ENCODE measurements around the gene SNAPC4. TPM values are rescaled to one million over a fixed set of nuclear protein-coding genes. Genes with fewer than 3 reads are reported as not detected.

The SNAPC4 gene
- total and polyA plus RNA-seq, 10 donors = 4.6 to 14.5 (median 10.1) TPM

DNA sequence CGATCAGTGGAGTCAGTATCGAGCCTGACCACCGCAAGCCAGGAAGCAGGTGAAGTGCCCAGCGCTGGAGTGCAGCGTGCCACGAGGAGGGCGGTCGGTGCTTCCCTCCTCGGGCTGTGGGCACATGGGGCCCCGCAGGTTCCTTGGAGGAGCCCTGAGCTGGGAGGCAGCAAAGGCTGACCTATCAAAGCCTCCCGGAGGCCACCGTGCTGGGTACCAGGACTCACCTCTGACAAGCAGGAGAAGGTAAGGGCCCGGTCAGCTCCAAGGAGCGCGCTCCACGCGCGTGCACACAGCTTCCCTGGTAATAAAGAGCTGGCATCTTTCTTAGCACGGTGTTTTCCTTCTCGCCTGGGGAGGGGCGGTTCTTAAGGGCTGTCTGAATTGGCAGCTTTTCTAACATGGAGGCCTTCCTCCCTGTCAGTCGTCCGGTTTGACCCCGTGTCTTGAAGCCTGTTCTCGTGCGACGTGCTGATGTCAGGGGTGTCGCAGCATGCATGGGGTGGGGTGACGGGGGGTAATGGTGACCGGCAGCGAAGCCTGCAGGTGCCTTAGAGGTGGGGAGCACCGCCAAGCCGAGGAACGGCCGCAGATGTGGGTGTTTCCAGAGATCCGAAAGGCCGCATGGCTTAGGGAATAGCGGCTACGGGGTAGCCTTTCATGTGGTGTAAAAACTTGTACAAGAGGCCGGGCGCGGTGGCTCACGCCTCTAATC is 23.6 kb upstream of the SNAPC4 start:
- no peak overlapping the region for H3K27ac ChIP-seq
- DNase-seq = no peak
- peak in 1 of 3 donors; percentile 5 for TF ChIP-seq POLR2AphosphoS5 (IDR thresholded peaks at IDR 0.05)
- no peak for TF ChIP-seq POLR2A (IDR thresholded peaks at IDR 0.05)
- TF ChIP-seq, protein P1, sequence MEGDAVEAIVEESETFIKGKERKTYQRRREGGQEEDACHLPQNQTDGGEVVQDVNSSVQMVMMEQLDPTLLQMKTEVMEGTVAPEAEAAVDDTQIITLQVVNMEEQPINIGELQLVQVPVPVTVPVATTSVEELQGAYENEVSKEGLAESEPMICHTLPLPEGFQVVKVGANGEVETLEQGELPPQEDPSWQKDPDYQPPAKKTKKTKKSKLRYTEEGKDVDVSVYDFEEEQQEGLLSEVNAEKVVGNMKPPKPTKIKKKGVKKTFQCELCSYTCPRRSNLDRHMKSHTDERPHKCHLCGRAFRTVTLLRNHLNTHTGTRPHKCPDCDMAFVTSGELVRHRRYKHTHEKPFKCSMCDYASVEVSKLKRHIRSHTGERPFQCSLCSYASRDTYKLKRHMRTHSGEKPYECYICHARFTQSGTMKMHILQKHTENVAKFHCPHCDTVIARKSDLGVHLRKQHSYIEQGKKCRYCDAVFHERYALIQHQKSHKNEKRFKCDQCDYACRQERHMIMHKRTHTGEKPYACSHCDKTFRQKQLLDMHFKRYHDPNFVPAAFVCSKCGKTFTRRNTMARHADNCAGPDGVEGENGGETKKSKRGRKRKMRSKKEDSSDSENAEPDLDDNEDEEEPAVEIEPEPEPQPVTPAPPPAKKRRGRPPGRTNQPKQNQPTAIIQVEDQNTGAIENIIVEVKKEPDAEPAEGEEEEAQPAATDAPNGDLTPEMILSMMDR (IDR thresholded peaks at IDR 0.05 in 8 of 11, conservative IDR thresholded peaks at IDR 0.05 in 3 of 11) = no peak
- H3K9me3 ChIP-seq = no peaks in the 10 kb centered on the region
- intact Hi-C loops (cut with DNase I; ENCODE audit: low total_unique reads) = no loop called here
- no peaks in the 10 kb centered on the region for H3K4me1 ChIP-seq
- H3K4me3 ChIP-seq = no peak overlapping the region
- H3K36me3 ChIP-seq = peaks cover 8 to 94% (median 65%) of the 10 kb centered on the region in 6 donors
- no peaks in the 10 kb centered on the region for H3K27me3 ChIP-seq (replicated peaks in 1 of 7)
- 93 to 97% (median 95%) methylated on average over 35 to 43 of the region's 43 CpGs for WGBS, 5 donors

DNA sequence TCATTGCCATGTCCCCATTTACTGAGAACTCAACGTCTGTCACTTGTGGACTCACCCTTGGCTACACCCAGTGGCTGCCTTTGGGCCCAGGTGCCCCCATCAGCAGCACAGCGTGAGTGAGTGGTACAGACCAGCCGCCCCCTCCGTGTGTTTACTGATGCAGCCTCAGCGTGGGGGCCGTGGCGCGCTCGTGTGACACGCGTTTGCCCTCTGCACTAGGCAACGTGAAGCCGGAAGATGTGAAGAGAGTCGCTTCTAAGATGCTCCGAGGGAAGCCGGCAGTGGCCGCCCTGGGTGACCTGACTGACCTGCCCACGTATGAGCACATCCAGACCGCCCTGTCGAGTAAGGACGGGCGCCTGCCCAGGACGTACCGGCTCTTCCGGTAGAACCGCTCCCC is 22.9 kb upstream of the SNAPC4 start:
- TF ChIP-seq POLR2AphosphoS5 (IDR thresholded peaks at IDR 0.05) = no peak
- TF ChIP-seq, protein P1 (IDR thresholded peaks at IDR 0.05 in 8 of 11, conservative IDR thresholded peaks at IDR 0.05 in 3 of 11) = no peak
- no peak for TF ChIP-seq POLR2A (IDR thresholded peaks at IDR 0.05)
- Histone ChIP-seq H3K27ac (no peak overlapping the region), H3K4me1 (no peaks in the 10 kb centered on the region), H3K4me3 (no peak overlapping the region), H3K36me3 (peaks cover 8 to 94% (median 71%) of the 10 kb centered on the region in 6 donors), H3K9me3 (no peaks in the 10 kb centered on the region), H3K27me3 (replicated peaks in 1 of 7) (no peaks in the 10 kb centered on the region)
- no peak for DNase-seq
- WGBS, 5 donors = 95 to 98% (median 96%) methylated on average over 25 to 26 of the region's 26 CpGs
- intact Hi-C loops (cut with DNase I; ENCODE audit: low total_unique reads) = no loop called here

DNA sequence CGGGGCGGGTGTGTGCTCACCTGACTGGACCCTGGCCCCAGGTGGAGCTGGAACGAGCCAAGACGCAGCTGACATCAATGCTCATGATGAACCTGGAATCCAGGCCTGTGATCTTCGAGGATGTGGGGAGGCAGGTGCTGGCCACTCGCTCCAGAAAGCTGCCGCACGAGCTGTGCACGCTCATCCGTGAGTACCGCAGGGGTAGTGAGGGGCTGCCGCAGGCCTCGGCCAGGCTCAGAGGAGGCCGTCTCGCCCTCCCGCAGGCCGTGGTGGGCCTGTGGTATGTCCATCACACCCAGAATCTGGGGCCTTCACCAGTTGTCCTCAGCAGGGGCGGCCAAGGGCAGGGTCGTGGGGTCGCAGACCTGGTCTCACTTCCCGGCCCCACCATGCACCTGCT is 21.8 kb upstream of the SNAPC4 start:
- no peak for DNase-seq
- H3K36me3 ChIP-seq = peaks cover 8 to 98% (median 82%) of the 10 kb centered on the region in 6 donors
- intact Hi-C loops (cut with DNase I; ENCODE audit: low total_unique reads) = no loop called here
- H3K27ac ChIP-seq = no peak overlapping the region
- H3K4me1 ChIP-seq = no peaks in the 10 kb centered on the region
- WGBS, 5 donors = 89 to 96% (median 93%) methylated on average over 7 to 21 of the region's 21 CpGs
- no peak overlapping the region for H3K4me3 ChIP-seq
- no peaks in the 10 kb centered on the region for H3K9me3 ChIP-seq
- TF ChIP-seq POLR2AphosphoS5 (IDR thresholded peaks at IDR 0.05) (peak in 1 of 3 donors; percentile 59), POLR2A (IDR thresholded peaks at IDR 0.05) (no peak)
- TF ChIP-seq, protein P1 (IDR thresholded peaks at IDR 0.05 in 8 of 11, conservative IDR thresholded peaks at IDR 0.05 in 3 of 11) = no peak
- no peaks in the 10 kb centered on the region for H3K27me3 ChIP-seq (replicated peaks in 1 of 7)

DNA sequence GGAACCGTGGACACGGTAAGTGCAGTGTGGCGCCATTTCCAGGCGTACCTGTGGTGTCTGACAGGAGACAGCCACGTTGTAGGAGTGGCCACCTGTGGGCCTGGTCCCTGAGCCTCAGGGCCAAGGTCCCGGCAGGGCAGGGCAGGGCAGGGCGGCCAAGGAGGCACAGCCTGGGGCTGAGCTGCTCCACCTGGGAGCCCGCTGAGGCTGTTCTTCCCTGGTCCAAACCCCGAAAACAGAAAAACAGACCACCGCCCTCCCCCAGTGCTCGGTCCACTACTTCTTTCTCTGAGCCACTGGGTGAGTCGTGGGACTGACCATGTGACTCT is 19.1 kb upstream of the SNAPC4 start:
- Histone ChIP-seq H3K27me3 (replicated peaks in 1 of 7) (no peaks in the 10 kb centered on the region), H3K4me3 (no peak overlapping the region), H3K9me3 (no peaks in the 10 kb centered on the region), H3K27ac (no peak overlapping the region), H3K36me3 (peaks cover 8 to 100% (median 99%) of the 10 kb centered on the region in 6 donors), H3K4me1 (no peaks in the 10 kb centered on the region)
- intact Hi-C loops (cut with DNase I; ENCODE audit: low total_unique reads) = no loop called here
- peak in 1 of 3 donors; percentile 29 for TF ChIP-seq POLR2AphosphoS5 (IDR thresholded peaks at IDR 0.05)
- TF ChIP-seq POLR2A (IDR thresholded peaks at IDR 0.05) = no peak
- TF ChIP-seq, protein P1 (IDR thresholded peaks at IDR 0.05 in 8 of 11, conservative IDR thresholded peaks at IDR 0.05 in 3 of 11) = no peak
- 90 to 97% (median 95%) methylated on average over 10 to 12 of the region's 12 CpGs for WGBS, 5 donors
- no peak for DNase-seq
